HG02885 (cell line): ENCODE data around the gene HP1BP3.

Source experiments
- ATAC-seq: cut with Tn5 transposase; IDR thresholded peaks from one replicate; pipeline ENCODE4 v1.9.1; 2021; ENCODE audit warnings: mild to moderate bottlenecking; ENCODE audit not compliant: unreplicated experiment, poor library complexity

Gene HP1BP3

GRCh38 chr1:20716232-20716631, 70.9 kb downstream of the HP1BP3 start:
- no peak for ATAC-seq

- ATAC-seq, result no peak
Observed at GRCh38 chr1:20715406-20715805, 71.7 kb downstream of the HP1BP3 start.

DNA sequence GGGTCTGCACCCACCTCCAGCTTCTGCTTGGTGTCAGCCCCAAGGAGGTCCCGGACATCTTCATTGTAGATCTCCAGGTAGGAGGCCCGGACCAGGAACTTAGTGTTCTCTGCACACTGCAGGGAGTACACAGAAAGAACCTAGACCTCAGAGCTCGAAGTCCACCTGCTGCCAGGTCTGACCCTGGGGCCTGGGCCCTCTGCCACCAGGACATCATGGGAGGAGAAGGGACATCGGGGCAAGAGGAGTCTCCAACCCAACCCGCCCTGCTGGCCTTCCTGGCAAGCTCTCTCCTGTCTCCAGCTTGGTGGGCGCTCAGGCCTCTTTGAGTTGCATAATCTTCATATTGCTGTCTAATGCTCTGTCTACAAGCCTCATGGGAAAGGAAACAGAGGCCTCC, 73.7 kb downstream of the HP1BP3 start:
- no peak for ATAC-seq

DNA sequence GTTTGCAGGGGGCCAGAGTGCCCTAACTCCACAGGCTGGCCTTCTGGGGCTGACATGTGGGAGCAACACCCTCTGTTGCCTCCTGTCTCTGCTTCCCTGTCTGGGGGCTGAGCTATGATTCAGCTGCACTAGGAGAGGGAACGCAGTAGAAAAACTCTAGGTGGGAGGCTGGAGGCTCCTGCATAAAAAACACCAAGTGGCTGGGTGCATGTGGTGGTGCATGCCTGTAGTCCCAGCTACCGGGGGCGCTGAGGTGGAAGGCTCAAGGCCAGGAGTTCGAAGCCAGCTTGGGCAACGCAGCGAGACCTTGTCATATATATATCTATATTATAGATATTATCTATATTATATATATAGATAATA, 74.9 kb downstream of the HP1BP3 start:
- no peak for ATAC-seq

- no peak for ATAC-seq
Observed at GRCh38 chr1:20711285-20712214, 75.6 kb downstream of the HP1BP3 start.

- no peak for ATAC-seq
Observed at GRCh38 chr1:20710469-20711284, 76.4 kb downstream of the HP1BP3 start.

DNA sequence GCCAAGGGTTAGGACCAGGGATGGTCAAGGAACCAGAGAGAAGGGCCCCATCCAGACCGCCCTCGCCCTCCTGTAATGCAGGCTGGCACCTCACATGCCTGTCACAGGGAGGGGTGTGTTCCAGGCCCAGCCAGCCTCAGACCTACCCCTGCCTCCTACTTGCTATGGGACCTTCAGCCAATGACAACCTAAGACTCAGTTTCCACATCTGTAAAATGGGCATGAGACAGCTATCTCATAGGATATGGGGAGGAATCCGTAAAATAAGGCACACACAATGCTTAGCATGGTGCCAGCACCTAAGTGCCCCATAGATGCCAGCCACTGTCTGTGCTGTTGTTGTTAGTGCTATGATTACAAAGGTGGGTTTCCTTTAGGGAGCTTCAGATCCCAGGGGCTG, 77.2 kb downstream of the HP1BP3 start:
- no peak for ATAC-seq

DNA sequence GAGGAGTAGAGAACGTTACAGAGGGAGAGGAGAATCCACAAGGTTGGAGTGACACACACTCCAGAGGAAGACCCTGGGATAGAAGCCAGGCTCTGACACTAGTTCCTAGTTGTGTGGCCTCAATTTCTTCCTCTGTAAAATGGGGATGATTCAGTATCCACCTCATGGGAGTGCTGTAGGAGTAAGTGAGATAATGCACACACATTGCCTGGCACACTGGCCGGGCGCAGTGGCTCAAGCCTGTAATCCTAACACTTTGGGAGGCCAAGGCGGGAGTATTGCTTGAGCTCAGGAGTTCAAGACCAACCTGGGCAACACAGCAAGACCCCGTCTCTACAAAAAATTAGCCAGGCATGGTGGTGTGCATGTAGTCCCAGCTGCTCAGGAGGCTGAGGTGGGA, 78.2 kb downstream of the HP1BP3 start:
- no peak for ATAC-seq

DNA sequence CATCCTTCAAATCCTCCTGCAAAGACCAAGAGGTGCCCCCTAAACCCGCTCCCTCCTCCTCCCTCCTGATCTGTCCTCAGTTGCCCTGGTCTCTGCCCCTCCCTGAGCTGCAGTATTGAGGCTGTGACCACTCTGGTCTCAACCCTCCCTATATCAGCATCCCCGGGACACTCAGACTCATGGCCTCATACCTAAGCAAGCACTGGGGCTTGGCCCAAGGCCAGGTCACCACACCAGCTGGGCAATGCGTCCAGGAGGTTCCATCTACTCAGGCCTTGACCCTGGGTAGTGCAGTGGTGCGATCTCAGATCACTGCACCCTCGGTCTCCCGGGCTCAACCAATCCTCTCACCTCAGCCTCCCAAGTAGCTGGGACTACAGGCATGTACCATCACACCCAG, 79.0 kb downstream of the HP1BP3 start:
- no peak for ATAC-seq

DNA sequence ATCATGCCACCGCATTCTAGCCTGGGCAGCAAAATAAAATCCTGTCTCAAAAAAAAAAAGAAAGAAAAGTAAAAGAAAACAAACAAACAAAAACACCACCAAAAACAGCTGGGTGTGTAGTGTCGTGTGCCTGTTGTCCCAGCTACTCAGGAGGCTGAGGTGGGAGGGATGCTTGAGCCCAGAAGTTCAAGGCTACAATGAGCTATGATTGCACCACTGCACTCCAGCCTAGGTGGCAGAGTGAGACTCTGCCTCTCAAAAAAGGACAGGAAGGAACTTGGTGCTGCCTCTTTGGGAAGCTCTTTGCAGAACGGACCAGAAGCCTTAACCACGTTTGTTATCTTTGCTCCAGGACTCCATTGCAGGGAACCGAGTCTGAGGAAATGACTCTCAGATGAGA, 80.3 kb downstream of the HP1BP3 start:
- no peak for ATAC-seq

DNA sequence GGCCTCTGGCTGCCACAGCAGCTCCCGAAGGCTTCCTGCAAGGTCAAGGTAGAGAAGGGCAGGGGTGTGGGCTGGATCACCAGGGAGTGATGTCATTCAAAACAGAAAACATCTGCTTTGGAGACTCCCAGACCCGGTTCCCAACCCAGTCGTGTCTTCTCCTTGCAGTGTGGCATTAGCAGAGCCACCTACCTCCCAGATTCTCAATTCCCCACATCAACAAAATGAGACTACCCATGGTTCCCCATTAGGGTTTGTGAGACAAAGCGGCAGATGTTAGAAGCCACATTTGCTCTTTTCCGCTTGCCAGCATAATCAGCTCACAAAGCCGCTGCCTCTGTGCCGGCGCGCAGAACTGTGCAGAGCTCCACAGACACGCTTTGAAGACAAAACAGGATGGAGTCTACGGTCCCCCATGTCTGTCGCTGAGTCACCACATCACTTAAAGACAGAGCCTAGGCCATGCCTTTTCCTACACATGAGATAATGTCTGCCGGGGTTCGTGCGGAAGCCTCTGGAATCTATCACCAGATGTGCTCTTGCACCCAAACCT, 81.8 kb downstream of the HP1BP3 start:
- no peak for ATAC-seq

DNA sequence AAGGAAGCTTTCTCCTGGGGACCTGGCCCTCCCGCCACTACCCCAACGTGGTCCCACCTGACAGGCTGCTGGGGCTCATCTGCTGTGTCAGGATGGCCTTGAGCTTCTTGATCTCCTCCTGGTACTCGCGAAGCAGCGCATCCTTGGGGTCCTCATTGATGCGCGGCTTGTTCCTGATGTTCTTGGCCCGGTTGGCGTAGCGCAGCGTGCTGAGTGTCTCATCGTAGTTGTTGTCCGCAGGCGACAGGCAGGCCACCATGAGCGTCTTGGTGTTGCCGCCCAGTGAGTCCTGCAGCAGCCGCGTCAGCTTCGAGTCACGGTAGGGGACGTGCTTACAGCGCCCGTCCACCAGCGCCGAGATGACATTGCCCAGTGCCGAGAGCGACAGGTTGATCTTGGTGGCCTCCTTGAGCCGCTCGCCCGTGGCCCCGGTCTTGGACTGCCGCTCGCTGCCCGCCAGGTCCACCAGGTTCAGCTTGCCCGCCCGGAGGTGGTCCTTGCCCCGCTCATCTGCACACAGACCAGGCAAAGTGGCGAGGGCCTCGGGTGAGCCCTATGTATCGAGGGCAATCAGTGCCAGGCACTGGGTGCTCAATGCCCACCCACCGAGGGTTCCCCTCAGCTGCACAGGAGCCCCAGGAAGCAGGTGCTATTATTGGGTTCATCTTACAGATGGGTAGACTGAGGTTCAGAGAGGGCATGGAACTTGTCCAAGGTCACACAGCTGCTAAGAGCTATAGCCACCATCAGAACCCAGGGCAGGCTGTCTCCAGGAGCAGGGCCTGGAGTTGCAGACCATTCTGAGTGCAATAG, 82.5 kb downstream of the HP1BP3 start:
- ATAC-seq, result no peak

DNA sequence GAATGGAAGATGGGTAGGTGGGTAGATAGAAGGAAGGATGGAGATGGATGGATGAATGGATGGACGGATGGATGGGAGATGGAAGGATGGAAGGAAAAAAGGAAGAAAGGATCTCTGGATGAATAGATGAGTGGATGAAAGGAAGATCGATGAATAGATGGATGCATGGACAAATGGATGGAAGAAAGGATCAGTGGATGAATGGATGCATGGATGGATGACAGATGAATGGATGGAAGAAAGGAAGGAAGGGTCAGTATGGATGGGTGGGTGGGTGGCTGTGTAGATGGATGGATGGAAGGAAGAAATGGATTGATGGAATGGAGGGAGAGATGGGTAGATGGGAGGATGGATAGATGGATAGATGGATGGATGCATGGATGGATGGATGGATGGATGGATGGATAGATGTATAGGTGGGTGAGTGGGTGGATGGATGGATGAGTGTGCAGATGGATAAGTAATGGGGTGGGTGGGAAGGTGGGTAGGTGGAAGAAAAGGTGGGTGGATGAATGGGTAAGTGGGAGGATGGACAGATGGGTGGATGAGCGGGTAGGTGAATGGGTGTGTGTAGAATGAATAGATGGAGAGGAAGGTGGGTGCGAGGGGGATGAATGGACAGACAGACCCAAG, 83.9 kb downstream of the HP1BP3 start:
- no peak for ATAC-seq

DNA sequence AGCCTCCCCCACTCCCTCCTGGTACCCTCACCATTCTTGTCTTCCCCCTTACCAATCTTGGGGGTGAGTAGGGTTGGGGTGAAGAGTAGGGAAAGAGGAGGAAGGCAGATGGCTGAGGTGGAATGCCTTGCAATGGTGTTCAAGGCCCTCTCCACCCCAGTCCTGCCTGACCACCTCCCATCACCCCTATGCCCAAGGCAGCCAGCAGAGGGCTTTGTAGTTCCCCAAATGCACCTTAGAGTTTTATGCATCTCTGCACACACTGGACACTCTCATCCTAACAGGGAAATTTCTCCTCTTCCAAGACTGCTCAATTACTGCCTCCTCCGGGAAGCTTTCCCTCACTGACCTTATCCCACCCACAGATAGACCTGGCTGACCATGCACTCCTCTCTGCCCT, 84.7 kb downstream of the HP1BP3 start:
- no peak for ATAC-seq

- ATAC-seq, result no peak
Observed at GRCh38 chr1:20701847-20702246, 85.3 kb downstream of the HP1BP3 start.

DNA sequence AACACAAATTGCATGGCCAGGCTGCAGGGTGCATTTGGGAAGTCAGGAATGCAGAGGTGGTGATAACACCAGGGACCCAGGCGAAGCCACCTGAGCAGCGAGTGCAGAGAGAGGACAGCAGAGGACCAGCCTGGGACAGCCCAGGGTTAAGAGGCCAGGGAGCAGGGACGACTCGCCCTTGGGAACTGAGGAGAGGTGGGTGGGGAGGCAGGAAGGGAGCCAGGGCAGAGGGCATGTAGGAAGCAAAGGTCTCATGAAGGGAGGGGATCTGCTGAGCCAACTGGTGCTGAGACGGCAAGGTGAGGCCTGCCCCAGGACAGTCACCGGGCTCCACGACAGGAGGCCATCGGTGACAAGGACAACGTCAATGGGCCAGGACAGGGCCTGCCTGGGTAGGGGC, 85.7 kb downstream of the HP1BP3 start:
- no peak for ATAC-seq

- no peak for ATAC-seq
Observed at GRCh38 chr1:20700636-20701215, 86.4 kb downstream of the HP1BP3 start.

GRCh38 chr1:20699558-20699957, 87.5 kb downstream of the HP1BP3 start:
- no peak for ATAC-seq

- ATAC-seq, result no peak
Observed at GRCh38 chr1:20698195-20698910, 88.8 kb downstream of the HP1BP3 start.
